ENCODE results near the gene COL6A3.

COL6A3 gene

GRCh38 chr2:237321746-237322145, 92.2 kb downstream of the COL6A3 start:
- no peak for DNase-seq (ENCODE audit: low spot score)
- H3K36me3 ChIP-seq (ENCODE audit: low read depth), result no peaks in the 10 kb centered on the region
- H3K27me3 ChIP-seq (ENCODE audit: insufficient read depth, poor library complexity, severe bottlenecking), result no peaks in the 10 kb centered on the region
- H3K4me1 ChIP-seq (ENCODE audit: insufficient read depth, poor library complexity, severe bottlenecking), result no peaks in the 10 kb centered on the region
- H3K4me3 ChIP-seq (ENCODE audit: severe bottlenecking), result no peak overlapping the region
- no peak for TF ChIP-seq CTCF (IDR thresholded peaks at IDR 0.05; ENCODE audit: poor library complexity, severe bottlenecking)
- no peaks in the 10 kb centered on the region for H3K9me3 ChIP-seq (ENCODE audit: severe bottlenecking)
- ATAC-seq (ENCODE audit: low read depth), result no peak
- H3K27ac ChIP-seq (ENCODE audit: poor library complexity, severe bottlenecking), result no peak overlapping the region

DNA sequence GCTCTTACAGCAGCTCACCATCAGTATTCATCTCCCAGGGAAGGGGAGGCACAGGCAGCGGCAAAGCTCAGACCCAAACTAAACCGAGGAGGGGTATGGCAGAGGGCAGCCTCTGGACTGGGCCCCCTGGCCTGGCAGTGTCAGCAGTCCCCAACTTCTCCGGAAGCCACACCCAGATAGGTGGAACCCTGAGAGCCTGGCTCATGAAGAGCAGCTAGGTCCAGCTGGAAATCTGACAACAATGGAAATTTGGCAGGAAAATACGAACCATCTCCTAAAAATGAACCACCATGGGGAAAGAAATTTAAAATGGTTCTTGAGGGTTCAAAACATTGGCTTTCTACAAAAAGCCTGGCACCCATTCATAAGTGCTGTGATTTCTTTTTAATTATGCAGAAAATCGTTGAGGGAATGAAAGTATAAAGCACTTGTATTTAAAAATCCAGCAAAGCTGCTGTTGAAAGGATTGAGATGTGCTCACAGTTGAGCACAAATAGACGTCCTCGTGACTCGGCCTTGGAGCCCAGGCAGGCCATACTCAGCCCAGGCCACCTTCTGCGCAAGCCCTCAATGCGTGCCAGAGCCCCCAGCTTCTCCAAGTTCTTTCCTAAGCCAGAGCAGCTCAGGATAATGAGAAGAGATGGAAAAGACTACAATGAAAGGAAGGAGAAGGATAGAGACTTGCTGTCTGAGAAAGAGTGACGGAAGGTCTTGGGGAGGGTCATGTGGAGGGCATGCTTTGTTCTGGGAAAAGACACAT, 93.0 kb downstream of the COL6A3 start:
- no peak overlapping the region for H3K4me3 ChIP-seq (ENCODE audit: severe bottlenecking)
- H3K9me3 ChIP-seq (ENCODE audit: severe bottlenecking), result no peaks in the 10 kb centered on the region
- ATAC-seq (ENCODE audit: low read depth), result no peak
- H3K4me1 ChIP-seq (ENCODE audit: insufficient read depth, poor library complexity, severe bottlenecking), result no peaks in the 10 kb centered on the region
- no peak for TF ChIP-seq CTCF (IDR thresholded peaks at IDR 0.05; ENCODE audit: poor library complexity, severe bottlenecking)
- H3K36me3 ChIP-seq (ENCODE audit: low read depth), result no peaks in the 10 kb centered on the region
- H3K27me3 ChIP-seq (ENCODE audit: insufficient read depth, poor library complexity, severe bottlenecking), result no peaks in the 10 kb centered on the region
- DNase-seq (ENCODE audit: low spot score), result no peak
- H3K27ac ChIP-seq (ENCODE audit: poor library complexity, severe bottlenecking), result no peak overlapping the region

GRCh38 chr2:237319887-237320286, 94.1 kb downstream of the COL6A3 start:
- no peaks in the 10 kb centered on the region for H3K27me3 ChIP-seq (ENCODE audit: insufficient read depth, poor library complexity, severe bottlenecking)
- no peaks in the 10 kb centered on the region for H3K36me3 ChIP-seq (ENCODE audit: low read depth)
- ATAC-seq (ENCODE audit: low read depth) (no peak), DNase-seq (ENCODE audit: low spot score) (no peak)
- no peak overlapping the region for H3K4me3 ChIP-seq (ENCODE audit: severe bottlenecking)
- H3K4me1 ChIP-seq (ENCODE audit: insufficient read depth, poor library complexity, severe bottlenecking), result no peaks in the 10 kb centered on the region
- H3K27ac ChIP-seq (ENCODE audit: poor library complexity, severe bottlenecking), result no peak overlapping the region
- no peak for TF ChIP-seq CTCF (IDR thresholded peaks at IDR 0.05; ENCODE audit: poor library complexity, severe bottlenecking)
- no peaks in the 10 kb centered on the region for H3K9me3 ChIP-seq (ENCODE audit: severe bottlenecking)

DNA sequence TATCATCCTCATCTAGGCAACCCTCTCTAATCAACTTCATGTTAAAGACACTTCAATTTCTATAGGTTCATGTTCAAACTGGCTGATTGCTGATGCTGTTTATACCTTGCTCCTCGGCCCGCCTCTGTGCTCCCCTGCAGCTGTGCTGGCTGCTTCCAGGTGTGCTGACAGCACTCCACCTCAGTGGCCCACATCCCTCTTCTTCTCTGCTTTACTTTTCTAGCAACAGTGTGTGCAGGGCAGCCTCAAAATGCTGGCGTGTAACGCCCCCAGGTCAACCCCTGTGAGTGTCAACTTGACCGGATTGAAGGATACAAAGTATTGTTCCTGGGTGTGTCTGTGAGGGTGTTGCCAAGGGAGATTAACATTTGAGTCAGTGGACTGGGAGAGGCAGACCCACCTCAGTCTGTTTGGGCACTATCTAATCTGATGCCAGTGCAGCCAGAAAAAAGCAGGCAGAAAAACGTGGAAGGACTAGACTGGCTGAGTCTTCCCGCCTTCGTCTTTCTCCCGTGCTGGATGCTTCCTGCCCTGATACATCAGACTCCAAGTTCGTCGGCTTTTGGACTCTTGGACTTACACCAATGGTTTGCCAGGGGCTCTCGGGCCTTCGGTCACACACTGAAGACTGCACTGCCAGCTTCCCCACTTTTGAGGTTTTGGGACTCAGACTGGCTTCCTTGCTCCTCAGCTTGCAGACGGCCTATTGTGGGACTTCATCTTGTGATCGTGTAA, 94.7 kb downstream of the COL6A3 start:
- no peak for TF ChIP-seq CTCF (IDR thresholded peaks at IDR 0.05; ENCODE audit: poor library complexity, severe bottlenecking)
- no peak overlapping the region for H3K4me3 ChIP-seq (ENCODE audit: severe bottlenecking)
- no peak for DNase-seq (ENCODE audit: low spot score)
- H3K36me3 ChIP-seq (ENCODE audit: low read depth), result no peaks in the 10 kb centered on the region
- no peaks in the 10 kb centered on the region for H3K27me3 ChIP-seq (ENCODE audit: insufficient read depth, poor library complexity, severe bottlenecking)
- no peak overlapping the region for H3K27ac ChIP-seq (ENCODE audit: poor library complexity, severe bottlenecking)
- H3K4me1 ChIP-seq (ENCODE audit: insufficient read depth, poor library complexity, severe bottlenecking), result no peaks in the 10 kb centered on the region
- no peak for ATAC-seq (ENCODE audit: low read depth)
- no peaks in the 10 kb centered on the region for H3K9me3 ChIP-seq (ENCODE audit: severe bottlenecking)

DNA sequence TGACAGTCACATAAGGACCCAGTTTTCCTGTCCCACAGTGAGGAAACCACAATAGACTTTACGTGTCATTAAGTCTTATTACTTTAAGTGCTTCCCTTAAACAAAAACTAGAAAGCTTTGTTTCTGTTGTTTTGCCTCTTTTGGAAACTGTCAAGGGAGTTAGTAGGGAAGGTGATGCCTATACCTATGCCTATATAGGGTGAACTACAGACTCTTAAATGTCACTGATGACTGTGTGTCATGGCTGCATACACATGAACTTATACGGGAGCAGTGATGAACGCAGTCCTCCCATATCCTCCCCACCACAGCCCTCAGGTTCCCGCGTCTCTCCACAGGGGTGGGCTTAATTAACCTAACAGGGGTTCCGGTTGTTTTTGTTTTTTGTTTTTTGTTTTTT, 97.6 kb downstream of the COL6A3 start:
- no peak for TF ChIP-seq CTCF (IDR thresholded peaks at IDR 0.05; ENCODE audit: poor library complexity, severe bottlenecking)
- Histone ChIP-seq H3K27ac (ENCODE audit: poor library complexity, severe bottlenecking) (no peak overlapping the region), H3K4me1 (ENCODE audit: insufficient read depth, poor library complexity, severe bottlenecking) (no peaks in the 10 kb centered on the region)

More for the DNA sequence above, 97.6 kb downstream of the COL6A3 start:
- no peaks in the 10 kb centered on the region for H3K27me3 ChIP-seq (ENCODE audit: insufficient read depth, poor library complexity, severe bottlenecking)
- H3K36me3 ChIP-seq (ENCODE audit: low read depth), result no peaks in the 10 kb centered on the region
- no peak overlapping the region for H3K4me3 ChIP-seq (ENCODE audit: severe bottlenecking)
- no peaks in the 10 kb centered on the region for H3K9me3 ChIP-seq (ENCODE audit: severe bottlenecking)
- no peak for DNase-seq (ENCODE audit: low spot score)
- no peak for ATAC-seq (ENCODE audit: low read depth)
